Amygdala (tissue), 56 donors: Measurements from ENCODE around the gene PKNOX2.

Experiments used
- DNase-seq, 56 donors: peaks; one replicate each; lab custom pipeline; 2025; lab: John Stamatoyannopoulos, UW

Gene PKNOX2

GRCh38 chr11:125228445-125228844 lies 63.9 kb downstream of the PKNOX2 start:
- DNase-seq = no peak

- DNase-seq = no peak
Observed at GRCh38 chr11:125228993-125229392, 64.4 kb downstream of the PKNOX2 start.

- DNase-seq = no peak
Observed at GRCh38 chr11:125229916-125230315, 65.4 kb downstream of the PKNOX2 start.

- no peak for DNase-seq
Observed at GRCh38 chr11:125233116-125233515, 68.6 kb downstream of the PKNOX2 start.

DNA sequence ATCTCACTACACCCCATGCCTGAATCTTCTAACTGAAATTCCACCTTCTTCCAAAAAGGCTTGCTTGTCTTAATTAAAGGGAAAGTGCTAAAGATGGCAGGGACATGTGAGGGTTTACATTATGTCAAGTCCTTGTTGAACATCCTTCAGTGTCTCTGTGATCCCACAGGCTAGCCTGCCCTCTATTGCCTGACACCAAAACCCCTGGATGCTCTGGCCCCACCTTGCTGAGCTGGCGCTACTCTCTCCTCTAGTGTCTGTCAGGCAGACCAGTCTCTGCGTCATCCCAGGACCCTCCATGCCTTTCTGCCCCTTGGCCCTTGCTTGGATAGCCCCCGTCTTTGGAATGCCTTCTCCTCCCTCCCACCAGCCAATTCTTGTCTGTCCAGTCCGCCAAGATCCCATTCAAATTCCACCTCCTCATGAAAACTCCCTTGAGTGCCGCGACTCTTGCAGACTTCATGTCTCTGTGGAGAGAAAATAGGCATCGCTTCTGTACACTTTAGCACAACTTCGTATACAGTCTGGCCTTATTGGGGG lies 69.3 kb downstream of the PKNOX2 start:
- DNase-seq = no peak

DNA sequence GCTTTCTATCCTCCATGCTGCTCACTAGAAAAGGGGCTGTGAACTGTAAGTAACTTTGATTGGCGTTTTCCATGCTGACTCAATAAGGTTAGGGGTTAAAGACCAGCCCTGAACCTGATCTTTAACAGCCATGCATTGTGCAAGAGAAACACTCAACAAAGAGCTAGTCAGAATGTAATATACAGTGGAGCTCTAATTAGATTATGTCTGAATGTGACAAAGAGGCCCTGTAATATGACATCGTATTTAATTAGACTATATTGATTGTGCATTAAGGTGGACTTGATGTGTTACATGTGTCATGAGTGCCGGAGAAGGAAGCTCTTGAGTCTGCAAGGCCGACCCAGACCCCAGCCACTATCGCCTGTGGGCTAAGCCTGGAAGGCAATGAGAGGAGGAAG lies 70.5 kb downstream of the PKNOX2 start:
- no peak for DNase-seq

DNA sequence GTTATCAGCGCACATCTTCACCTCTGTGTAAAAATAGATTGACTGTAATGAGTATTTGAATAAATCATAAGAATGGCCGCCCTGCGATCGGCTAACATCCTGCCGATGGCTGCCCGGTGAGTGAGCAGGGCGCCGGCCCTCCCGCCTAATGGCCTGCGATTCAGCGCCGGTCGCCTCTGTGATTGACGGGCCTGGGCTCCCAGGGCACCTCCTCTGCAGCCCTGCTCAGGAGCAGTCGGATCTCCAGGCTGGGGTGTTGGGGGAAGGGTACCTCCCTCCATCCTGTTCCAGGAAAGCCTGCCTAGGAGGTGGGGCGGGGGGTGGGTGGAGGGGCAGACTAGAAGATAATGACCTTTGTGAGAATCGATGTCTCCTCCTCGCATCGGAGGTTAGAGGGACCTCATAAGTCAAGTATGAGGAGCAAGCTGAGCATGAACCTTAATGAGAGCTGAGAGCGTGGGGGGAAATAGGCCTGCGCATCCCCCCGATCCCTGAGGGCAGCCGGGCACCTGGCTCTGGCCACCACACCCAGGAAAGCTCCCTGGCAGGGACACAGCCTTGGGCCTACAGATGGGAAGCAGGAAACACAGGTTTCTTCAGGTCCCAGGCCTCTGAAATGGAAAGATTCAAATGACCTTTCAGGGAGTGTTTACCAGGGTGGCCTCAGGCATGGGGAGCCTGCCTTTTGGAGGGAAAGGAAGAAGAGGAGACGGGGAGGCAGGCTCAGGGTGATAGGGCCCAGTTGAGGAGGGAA lies 71.7 kb downstream of the PKNOX2 start:
- no peak for DNase-seq

DNA sequence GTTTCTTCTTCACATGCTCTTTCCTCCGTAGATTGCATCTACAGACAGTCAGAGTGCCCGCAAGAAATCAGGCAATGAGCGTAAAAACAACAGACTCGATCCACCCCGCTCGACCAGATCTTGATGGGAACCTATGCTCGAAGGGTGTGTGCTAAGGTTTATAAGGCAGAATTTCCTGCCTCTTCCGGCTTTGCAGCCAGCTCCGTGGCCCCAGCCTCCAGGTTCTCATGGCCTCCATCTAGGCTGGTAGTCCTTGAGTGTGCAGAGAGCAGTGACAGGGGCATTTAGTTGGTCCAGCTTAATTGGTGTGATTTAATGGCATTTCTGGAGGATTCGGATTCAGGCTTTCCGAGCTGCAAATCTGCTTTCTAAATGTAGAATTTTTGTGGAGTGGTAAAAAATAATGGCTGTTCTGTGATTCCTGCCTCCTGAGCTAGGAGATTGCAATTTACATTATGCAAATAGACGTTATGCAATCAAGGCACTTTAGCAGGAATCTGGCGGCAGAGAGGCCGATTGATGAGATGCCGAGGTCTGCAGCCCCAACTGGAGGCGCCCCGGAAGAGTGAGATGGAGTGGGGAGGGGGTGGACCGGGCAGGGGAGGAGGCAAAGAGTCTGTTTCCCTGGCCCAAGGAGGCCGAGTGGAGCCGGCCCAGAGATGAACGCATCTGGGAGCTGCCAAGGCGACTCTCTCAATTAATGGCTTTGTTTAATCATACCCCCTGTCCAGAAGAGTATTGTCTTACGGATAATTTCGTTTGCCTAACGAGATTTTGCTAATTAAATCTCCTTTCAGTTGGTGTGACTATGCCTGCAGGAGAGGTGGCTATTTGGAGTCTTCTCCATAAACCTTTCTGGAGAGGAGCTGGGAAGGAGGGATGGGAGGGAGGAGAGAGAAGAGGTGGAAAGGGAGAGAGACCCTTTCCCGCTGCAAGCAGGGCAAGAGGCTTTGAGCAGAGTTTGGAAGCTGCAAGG lies 75.3 kb downstream of the PKNOX2 start:
- peak in 2 of 56 donors; percentile 19 to 25 for DNase-seq

DNA sequence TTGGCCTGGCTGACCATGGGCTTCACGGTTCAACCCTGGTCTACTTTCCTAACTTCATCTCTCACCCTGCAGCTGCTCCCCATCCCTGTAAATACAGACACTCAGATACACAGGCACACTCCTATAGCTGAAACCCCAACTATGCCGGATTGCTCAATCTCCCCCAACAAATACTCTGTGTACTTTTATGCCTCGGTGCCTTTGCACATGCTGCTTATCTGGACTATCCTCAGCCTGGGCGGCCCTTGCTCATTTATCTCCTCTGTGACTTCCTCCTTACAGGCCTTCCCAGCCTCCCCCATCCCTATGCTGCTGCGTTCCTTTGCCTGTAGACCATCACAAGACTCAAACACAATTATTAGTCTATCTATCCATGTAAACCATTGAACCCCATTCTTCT lies 76.6 kb downstream of the PKNOX2 start:
- DNase-seq = no peak

- DNase-seq = no peak
Observed at GRCh38 chr11:125242141-125242775, 77.7 kb downstream of the PKNOX2 start.

DNA sequence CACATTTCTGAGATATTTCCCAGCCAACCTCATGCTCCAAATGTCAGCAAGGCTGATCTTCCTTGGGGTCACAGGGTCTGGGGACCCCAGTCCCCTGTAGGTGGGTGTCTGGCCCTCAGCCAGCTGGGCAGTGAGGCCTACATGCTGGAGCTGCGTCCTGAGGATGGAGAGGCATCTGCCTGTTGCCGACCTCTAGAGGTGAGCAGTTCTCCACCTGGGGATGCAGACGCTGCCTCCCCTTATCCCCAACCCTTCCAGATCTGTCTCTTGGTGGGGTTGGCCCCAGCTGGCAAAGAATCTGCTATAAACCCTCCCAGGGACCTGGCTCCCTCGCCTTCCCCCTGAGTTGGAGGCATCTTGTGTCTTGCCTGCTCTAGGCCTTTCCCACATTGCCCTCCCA lies 79.6 kb downstream of the PKNOX2 start:
- DNase-seq = no peak

- DNase-seq = no peak
Observed at GRCh38 chr11:125245299-125245698, 80.7 kb downstream of the PKNOX2 start.

DNA sequence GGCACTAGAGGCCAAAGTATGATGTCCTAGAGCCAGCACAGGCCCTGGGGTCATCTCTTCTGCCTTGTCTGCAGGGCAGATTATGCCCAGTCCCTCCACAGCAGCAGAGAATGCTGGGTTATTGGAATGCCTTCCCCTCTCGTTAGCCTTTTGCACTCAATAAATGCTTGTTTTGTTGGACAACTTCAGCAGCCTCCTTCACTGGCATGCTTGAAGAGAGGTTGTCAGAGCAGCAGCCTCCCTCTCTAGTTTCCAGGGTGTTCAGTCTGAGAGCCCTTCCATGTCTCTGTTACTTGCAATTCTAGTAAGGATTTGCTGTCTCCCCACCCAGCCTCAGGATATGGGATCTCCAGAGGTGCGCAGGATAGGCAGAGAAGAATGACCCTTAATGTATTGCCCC lies 82.9 kb downstream of the PKNOX2 start:
- DNase-seq = peak in 1 of 56 donors; percentile 23

DNA sequence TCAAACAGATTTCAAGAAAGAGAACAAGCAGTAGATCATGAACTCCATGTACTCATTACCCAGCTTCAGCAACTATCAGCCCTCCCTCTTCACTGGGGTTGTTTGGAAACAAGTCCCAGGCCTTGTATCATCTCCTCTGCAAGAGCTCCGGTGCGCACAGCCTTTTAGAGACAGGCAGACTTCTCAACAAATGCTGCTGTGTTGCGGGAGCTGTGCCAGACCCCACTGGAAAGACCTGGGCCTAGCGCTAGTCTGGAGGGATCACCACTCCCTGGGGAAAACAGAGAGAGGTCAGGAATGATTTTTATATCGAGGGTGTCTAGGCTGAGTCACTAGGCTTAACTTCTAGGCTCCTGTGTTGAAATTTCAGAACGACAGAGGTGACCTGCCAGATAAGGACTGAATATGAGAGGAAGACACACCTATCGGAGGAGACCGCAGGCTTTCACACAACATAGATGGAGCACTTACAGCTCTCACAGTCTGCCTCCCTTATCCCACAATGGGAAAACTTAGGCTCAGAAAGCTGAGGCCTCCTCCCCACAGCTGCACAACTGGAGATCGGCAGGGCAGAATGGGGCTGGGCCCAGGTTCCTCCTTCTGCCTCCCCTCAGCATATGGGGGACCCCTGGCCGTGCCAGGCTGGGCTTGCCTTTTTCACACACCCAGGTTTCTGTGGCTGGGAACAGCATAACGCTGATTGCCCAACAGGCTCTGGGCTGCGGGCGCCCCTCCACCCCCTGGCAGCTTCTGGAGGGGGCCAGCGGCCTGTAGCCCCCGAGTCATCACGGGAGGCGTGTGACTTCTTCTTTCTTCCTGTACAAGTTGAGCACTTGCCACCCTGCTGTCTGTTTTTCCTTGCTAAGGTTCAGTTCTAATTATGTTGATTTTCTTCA lies 86.0 kb downstream of the PKNOX2 start:
- DNase-seq = no peak

DNA sequence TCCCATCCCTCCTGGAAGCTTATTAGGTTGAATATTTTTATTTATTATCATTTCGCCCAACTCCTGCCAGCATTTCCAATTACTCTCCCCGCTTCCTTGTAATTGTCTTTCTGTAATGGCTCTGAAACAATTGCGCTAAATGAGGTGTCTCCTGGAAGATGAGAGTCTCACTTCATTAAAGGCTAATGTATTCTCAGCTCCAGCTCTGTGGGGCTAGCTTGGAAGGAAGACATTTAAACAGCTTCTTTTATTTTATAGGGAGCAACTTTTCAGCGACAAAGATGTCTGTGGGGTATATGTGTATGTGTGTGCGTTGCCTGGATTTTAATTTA lies 86.6 kb downstream of the PKNOX2 start:
- no peak for DNase-seq

DNA sequence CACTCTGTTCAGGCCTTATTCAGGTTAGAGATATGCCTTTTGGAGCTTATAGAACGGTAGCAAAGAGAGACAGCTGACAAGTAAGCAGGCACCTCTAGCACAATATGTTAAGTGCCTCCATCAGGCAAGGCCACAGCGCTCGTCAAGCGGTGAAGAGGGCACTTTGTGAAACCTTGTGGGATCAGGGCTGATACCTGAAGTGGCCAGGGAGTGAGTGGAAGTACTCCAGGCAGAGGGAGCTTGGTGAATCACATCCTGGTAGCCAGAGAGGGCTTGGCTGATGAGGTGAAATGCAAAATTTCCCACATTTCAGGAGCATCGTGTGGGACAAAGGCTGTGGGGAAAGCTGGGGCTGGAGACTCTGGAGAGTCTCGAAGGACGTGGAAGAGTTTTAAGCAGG lies 87.4 kb downstream of the PKNOX2 start:
- DNase-seq = no peak

DNA sequence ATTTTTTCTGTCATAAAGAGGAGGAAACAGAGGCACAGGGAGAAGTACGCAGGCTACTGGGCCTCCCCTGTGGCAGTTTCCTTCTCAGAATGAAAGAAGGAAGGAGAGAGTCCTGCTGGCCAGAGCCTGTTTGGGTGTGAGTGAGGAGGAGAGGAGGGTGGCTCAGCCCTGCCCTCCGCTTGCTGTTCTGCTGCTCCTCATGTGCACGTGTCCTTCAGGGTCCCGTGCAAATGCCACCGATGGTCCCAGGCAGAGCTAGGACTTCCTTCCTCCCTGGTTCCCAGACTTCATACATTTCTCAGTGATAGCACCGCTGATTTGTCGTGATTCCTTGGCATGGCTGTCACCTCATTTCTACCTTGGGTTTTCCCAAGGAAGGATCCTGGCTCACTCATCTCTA lies 88.7 kb downstream of the PKNOX2 start:
- no peak for DNase-seq

DNA sequence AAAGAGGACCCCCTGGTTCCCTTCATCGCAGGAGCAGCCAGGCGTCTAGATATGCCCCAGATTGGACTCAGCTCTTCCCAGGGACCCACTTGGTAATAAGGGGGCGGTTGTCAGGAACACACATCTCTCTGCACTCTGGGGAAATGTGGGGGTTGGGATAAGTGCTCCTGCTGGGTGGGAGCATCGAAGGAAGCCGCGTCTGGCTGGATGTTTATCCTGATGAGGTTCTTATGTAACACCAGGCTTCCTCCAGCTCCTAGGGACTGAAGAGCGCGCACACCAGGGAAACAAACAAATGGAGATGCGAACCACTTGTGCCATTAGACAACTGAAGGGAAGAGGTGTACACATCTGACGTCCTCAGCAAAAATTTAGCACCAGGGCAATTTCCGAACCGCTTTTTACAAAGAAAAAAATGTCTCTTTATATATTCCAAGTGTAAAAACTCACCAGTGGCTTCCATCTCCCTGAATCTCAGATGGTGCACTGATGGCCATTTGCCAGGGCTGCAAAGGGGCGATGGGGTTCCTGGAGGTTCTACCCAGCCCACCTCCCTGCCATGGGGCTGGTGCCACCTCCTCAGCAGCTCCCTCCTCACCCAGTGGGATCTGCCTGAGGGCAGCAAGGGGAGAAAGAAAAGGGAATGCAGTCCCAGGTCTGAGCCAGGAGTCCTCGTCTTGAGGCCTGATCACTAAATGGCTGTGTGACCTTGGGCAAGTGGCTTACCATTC lies 89.4 kb downstream of the PKNOX2 start:
- DNase-seq = peak in 13 of 56 donors; percentile 9 to 65 (median 21)

DNA sequence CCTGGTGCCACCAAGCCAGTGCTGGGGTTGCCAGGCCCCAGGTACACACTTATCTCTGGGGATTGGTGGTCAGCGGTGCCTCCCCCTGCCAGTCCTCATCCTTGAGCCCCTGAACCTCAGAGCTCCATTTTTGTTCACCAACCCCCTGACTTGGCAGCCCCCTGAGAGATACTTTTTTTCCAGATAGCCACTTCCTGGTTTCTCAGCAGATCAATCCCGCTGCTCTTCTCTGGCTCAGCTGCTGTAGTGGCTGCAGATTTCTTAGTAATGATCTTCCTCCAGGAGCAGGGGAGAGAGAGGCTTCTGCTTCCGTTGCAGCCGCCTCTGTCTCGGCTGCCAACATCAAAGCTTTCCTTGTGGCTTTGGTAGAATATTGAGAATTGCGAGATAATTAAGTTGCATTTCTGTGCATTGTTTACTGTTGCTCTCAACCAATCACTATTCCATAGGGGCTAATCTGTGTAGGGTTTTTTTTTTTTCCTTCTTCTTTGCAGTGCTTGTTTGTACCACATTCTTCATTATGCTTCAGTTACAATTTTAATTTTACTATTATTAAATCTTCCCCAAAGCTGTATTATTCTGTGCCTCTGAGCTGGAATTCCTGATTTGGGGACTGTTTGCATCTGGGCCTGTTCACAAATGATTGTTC lies 92.1 kb downstream of the PKNOX2 start:
- no peak for DNase-seq
